Measurements from ENCODE around the gene APOBR. TPM values are rescaled to one million over a fixed set of nuclear protein-coding genes. Genes with fewer than 3 reads are reported as not detected.

Gene APOBR
- total and polyA plus RNA-seq, 2 of the 13 experiments (the other 11 are each of a cell fraction or from before 2014, with no cell fraction given), result 0.03 TPM; not detected in 1

GRCh38 chr16:28537964-28538732 lies 43.7 kb downstream of the APOBR start (continued):
- TF ChIP-seq, protein P1, sequence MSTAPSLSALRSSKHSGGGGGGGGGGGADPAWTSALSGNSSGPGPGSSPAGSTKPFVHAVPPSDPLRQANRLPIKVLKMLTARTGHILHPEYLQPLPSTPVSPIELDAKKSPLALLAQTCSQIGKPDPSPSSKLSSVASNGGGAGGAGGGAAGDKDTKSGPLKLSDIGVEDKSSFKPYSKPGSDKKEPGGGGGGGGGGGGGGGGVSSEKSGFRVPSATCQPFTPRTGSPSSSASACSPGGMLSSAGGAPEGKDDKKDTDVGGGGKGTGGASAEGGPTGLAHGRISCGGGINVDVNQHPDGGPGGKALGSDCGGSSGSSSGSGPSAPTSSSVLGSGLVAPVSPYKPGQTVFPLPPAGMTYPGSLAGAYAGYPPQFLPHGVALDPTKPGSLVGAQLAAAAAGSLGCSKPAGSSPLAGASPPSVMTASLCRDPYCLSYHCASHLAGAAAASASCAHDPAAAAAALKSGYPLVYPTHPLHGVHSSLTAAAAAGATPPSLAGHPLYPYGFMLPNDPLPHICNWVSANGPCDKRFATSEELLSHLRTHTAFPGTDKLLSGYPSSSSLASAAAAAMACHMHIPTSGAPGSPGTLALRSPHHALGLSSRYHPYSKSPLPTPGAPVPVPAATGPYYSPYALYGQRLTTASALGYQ (CRISPR knock-in tag; IDR thresholded peaks at IDR 0.05), result no peak
- TF ChIP-seq FOXO1 (CRISPR knock-in tag; IDR thresholded peaks at IDR 0.05) (no peak), ZNF121 (CRISPR knock-in tag; IDR thresholded peaks at IDR 0.05) (peak; percentile 82), TBL1XR1 (IDR thresholded peaks at IDR 0.05; ENCODE audit: borderline replicate concordance, low read length, partially characterized antibody) (no peak), MEF2D (CRISPR knock-in tag; IDR thresholded peaks at IDR 0.05) (no peak), ZNF564 (CRISPR knock-in tag; IDR thresholded peaks at IDR 0.05) (no peak), ZNF605 (CRISPR knock-in tag; IDR thresholded peaks at IDR 0.05) (0 out of 2 replicates have a peak, but pooled peaks have one; percentile 16), ZNF550 (CRISPR knock-in tag; IDR thresholded peaks at IDR 0.05; ENCODE audit: borderline replicate concordance) (no peak), ZNF441 (CRISPR knock-in tag; IDR thresholded peaks at IDR 0.05; ENCODE audit: borderline replicate concordance) (no peak), ZFP36L1 (CRISPR knock-in tag; IDR thresholded peaks at IDR 0.05) (peak; percentile 42; the same call in 1 of the 2 replicates), ZBTB20 (CRISPR knock-in tag; IDR thresholded peaks at IDR 0.05; ENCODE audit: borderline replicate concordance, low read depth) (no peak), ZNF598 (CRISPR knock-in tag; IDR thresholded peaks at IDR 0.05; ENCODE audit: borderline replicate concordance) (peak; percentile 58; the same call in 1 of the 2 replicates), MTF1 (CRISPR knock-in tag; IDR thresholded peaks at IDR 0.05) (no peak), PHF8 (CRISPR knock-in tag; IDR thresholded peaks at IDR 0.05) (no peak), ZNF337 (CRISPR knock-in tag; IDR thresholded peaks at IDR 0.05; ENCODE audit: borderline replicate concordance, low read depth) (0 out of 2 replicates have a peak, but pooled peaks have one; percentile 44), MXD1 (CRISPR knock-in tag; IDR thresholded peaks at IDR 0.05) (no peak), LBX2 (CRISPR knock-in tag; IDR thresholded peaks at IDR 0.05; ENCODE audit: borderline replicate concordance) (no peak), SALL1 (CRISPR knock-in tag; IDR thresholded peaks at IDR 0.05) (no peak; the same call in 1 of the 2 replicates), ZNF770 (CRISPR knock-in tag; IDR thresholded peaks at IDR 0.05) (peak; percentile 93), MLLT10 (CRISPR knock-in tag; IDR thresholded peaks at IDR 0.05) (no peak)
- TF ChIP-seq, protein P2, sequence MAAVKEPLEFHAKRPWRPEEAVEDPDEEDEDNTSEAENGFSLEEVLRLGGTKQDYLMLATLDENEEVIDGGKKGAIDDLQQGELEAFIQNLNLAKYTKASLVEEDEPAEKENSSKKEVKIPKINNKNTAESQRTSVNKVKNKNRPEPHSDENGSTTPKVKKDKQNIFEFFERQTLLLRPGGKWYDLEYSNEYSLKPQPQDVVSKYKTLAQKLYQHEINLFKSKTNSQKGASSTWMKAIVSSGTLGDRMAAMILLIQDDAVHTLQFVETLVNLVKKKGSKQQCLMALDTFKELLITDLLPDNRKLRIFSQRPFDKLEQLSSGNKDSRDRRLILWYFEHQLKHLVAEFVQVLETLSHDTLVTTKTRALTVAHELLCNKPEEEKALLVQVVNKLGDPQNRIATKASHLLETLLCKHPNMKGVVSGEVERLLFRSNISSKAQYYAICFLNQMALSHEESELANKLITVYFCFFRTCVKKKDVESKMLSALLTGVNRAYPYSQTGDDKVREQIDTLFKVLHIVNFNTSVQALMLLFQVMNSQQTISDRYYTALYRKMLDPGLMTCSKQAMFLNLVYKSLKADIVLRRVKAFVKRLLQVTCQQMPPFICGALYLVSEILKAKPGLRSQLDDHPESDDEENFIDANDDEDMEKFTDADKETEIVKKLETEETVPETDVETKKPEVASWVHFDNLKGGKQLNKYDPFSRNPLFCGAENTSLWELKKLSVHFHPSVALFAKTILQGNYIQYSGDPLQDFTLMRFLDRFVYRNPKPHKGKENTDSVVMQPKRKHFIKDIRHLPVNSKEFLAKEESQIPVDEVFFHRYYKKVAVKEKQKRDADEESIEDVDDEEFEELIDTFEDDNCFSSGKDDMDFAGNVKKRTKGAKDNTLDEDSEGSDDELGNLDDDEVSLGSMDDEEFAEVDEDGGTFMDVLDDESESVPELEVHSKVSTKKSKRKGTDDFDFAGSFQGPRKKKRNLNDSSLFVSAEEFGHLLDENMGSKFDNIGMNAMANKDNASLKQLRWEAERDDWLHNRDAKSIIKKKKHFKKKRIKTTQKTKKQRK (IDR thresholded peaks at IDR 0.05; ENCODE audit: low read length), result no peak

Measured in HepG2 (cell line).